Left renal cortex interstitium (tissue), 4 donors: ENCODE measurements around the gene MYBPC2. TPM values are rescaled to one million over a fixed set of nuclear protein-coding genes. Genes with fewer than 3 reads are reported as not detected.
"Not testable (repeated sequence)": the region's sequence is repeated elsewhere in the genome, so short reads cannot be mapped to it uniquely, and the experiment has no call there.

Source experiments
- DNase-seq, 4 donors: peaks; one replicate each; pipeline ENCODE4 v3.0.0-alpha.2; 2013; ENCODE audit warnings: low read depth in 4 of 4, low spot score in 2 of 4, missing footprints in 1 of 4
- polyA plus RNA-seq, 4 donors: library from polyadenylated mRNA; unstranded; fragments of 120-200 nt; gene quantifications; one replicate each; pipeline ENCODE4 v1.2.1, GENCODE V29; 2013; ENCODE audit not compliant: insufficient read length in 4 of 4

Gene MYBPC2
- polyA plus RNA-seq, 4 donors, result 0.86 to 1.9 (median 1.2) TPM

GRCh38 chr19:50425581-50425980 lies 7.1 kb upstream of the MYBPC2 start:
- no peak for DNase-seq

- no peak for DNase-seq
Observed at GRCh38 chr19:50427318-50427925, 5.3 kb upstream of the MYBPC2 start.

- DNase-seq, result peak in 3 of 4 donors; percentile 71 to 86 (median 74)
Observed at GRCh38 chr19:50427997-50428425, 4.7 kb upstream of the MYBPC2 start.

- no peak for DNase-seq
Observed at GRCh38 chr19:50428772-50429463, 3.8 kb upstream of the MYBPC2 start.

GRCh38 chr19:50430888-50431342 lies 1.8 kb upstream of the MYBPC2 start:
- no peak for DNase-seq

GRCh38 chr19:50431343-50432220 lies 1.1 kb upstream of the MYBPC2 start:
- DNase-seq, result peak; percentile 78 to 82 (median 82)

GRCh38 chr19:50433201-50434180 lies 799 bp downstream of the MYBPC2 start:
- DNase-seq, result no peak

GRCh38 chr19:50434525-50434924 lies 1.8 kb downstream of the MYBPC2 start:
- no peak for DNase-seq

- DNase-seq, result no peak
Observed at GRCh38 chr19:50435221-50435620, 2.5 kb downstream of the MYBPC2 start.

GRCh38 chr19:50435627-50436026 lies 2.9 kb downstream of the MYBPC2 start:
- DNase-seq, result no peak

- no peak for DNase-seq
Observed at GRCh38 chr19:50437862-50438449, 5.3 kb downstream of the MYBPC2 start.

GRCh38 chr19:50439130-50439529 lies 6.4 kb downstream of the MYBPC2 start:
- DNase-seq, result not testable (repeated sequence)

GRCh38 chr19:50444059-50444458 lies 11.4 kb downstream of the MYBPC2 start:
- no peak for DNase-seq

GRCh38 chr19:50447053-50447452 lies 14.4 kb downstream of the MYBPC2 start:
- DNase-seq, result no peak

- no peak for DNase-seq
Observed at GRCh38 chr19:50447750-50448149, 15.1 kb downstream of the MYBPC2 start.

- DNase-seq, result no peak
Observed at GRCh38 chr19:50449236-50449899, 16.7 kb downstream of the MYBPC2 start.

- no peak for DNase-seq
Observed at GRCh38 chr19:50450369-50451222, 17.9 kb downstream of the MYBPC2 start.

- no peak for DNase-seq
Observed at GRCh38 chr19:50451223-50451534, 18.5 kb downstream of the MYBPC2 start.
